Measurements from ENCODE around the gene GHRHR. TPM values are rescaled to one million over a fixed set of nuclear protein-coding genes. Genes with fewer than 3 reads are reported as not detected.

GHRHR gene
- total RNA-seq, 4 donors from 2014 or later, result not detected

- TF ChIP-seq POLR2AphosphoS5 (IDR thresholded peaks at IDR 0.05), result no peak
- no peak for TF ChIP-seq CTCF (IDR thresholded peaks at IDR 0.05)
- no peak for TF ChIP-seq POLR2A (IDR thresholded peaks at IDR 0.05; ENCODE audit: low read depth)
- TF ChIP-seq EP300 (IDR thresholded peaks at IDR 0.05), result no peak
- peak; percentile 90 for DNase-seq (ENCODE audit: extremely low spot score)
- intact Hi-C loops (cut with DNase I), result no loop called here
Measured at GRCh38 chr7:30930621-30931020, 33.1 kb upstream of the GHRHR start.

GRCh38 chr7:30931161-30931928 lies 32.4 kb upstream of the GHRHR start:
- WGBS, result 78% methylated on average over 24 of the region's 24 CpGs
- no peaks in the 10 kb centered on the region for H3K27me3 ChIP-seq
- intact Hi-C loops (cut with DNase I), result no loop called here

More at GRCh38 chr7:30930621-30931020, 33.1 kb upstream of the GHRHR start:
- Histone ChIP-seq H3K36me3 (peaks cover 4 to 23% (median 14%) of the 10 kb centered on the region in 4 donors), H3K9me3 (peaks cover 0 to 9% (median 4%) of the 10 kb centered on the region in 4 donors), H3K27ac (replicated peaks in 1 of 4) (no peak overlapping the region), H3K4me1 (peaks cover 4 to 28% (median 12%) of the 10 kb centered on the region in 4 donors), H3K27me3 (no peaks in the 10 kb centered on the region), H3K4me3 (no peak overlapping the region)
- WGBS, result 45% methylated on average over 7 of the region's 8 CpGs

GRCh38 chr7:30931929-30932540 lies 31.7 kb upstream of the GHRHR start:
- TF ChIP-seq POLR2AphosphoS5 (IDR thresholded peaks at IDR 0.05) (no peak), POLR2A (IDR thresholded peaks at IDR 0.05; ENCODE audit: low read depth) (no peak), EP300 (IDR thresholded peaks at IDR 0.05) (no peak), CTCF (IDR thresholded peaks at IDR 0.05) (no peak)
- Histone ChIP-seq H3K4me1 (peaks cover 4 to 28% (median 12%) of the 10 kb centered on the region in 4 donors), H3K27ac (replicated peaks in 1 of 4) (peak overlapping the region in 1 of 4 donors; percentile 33), H3K36me3 (peaks cover 0 to 8% (median 2%) of the 10 kb centered on the region in 4 donors), H3K4me3 (no peak overlapping the region), H3K27me3 (no peaks in the 10 kb centered on the region), H3K9me3 (peaks cover 0 to 4% (median 2%) of the 10 kb centered on the region in 4 donors)
- DNase-seq (ENCODE audit: extremely low spot score), result peak; percentile 88
- WGBS, result 94% methylated on average over 6 of the region's 9 CpGs
- intact Hi-C loops (cut with DNase I), result no loop called here

More at GRCh38 chr7:30931161-30931928, 32.4 kb upstream of the GHRHR start:
- Histone ChIP-seq H3K4me1 (peaks cover 4 to 28% (median 12%) of the 10 kb centered on the region in 4 donors), H3K4me3 (no peak overlapping the region), H3K27ac (replicated peaks in 1 of 4) (peak overlapping the region in 1 of 4 donors; percentile 33), H3K36me3 (peaks cover 0 to 15% (median 7%) of the 10 kb centered on the region in 4 donors), H3K9me3 (peaks cover 0 to 9% (median 4%) of the 10 kb centered on the region in 4 donors)
- DNase-seq (ENCODE audit: extremely low spot score), result peak; percentile 83
- TF ChIP-seq EP300 (IDR thresholded peaks at IDR 0.05), result no peak
- no peak for TF ChIP-seq CTCF (IDR thresholded peaks at IDR 0.05)
- TF ChIP-seq POLR2A (IDR thresholded peaks at IDR 0.05; ENCODE audit: low read depth), result no peak
- TF ChIP-seq POLR2AphosphoS5 (IDR thresholded peaks at IDR 0.05), result no peak

- intact Hi-C loops (cut with DNase I), result no loop called here
- WGBS, result 69% methylated on average over 4 of the region's 6 CpGs
- no peak overlapping the region for H3K27ac ChIP-seq (replicated peaks in 1 of 4)
- H3K9me3 ChIP-seq, result no peaks in the 10 kb centered on the region
- no peak overlapping the region for H3K4me3 ChIP-seq
- no peak for DNase-seq (ENCODE audit: extremely low spot score)
- peaks cover 4 to 28% (median 12%) of the 10 kb centered on the region in 4 donors for H3K4me1 ChIP-seq
- peaks cover 0 to 3% (median 0%) of the 10 kb centered on the region in 4 donors for H3K36me3 ChIP-seq
- TF ChIP-seq POLR2A (IDR thresholded peaks at IDR 0.05; ENCODE audit: low read depth) (no peak), CTCF (IDR thresholded peaks at IDR 0.05) (no peak), EP300 (IDR thresholded peaks at IDR 0.05) (no peak), POLR2AphosphoS5 (IDR thresholded peaks at IDR 0.05) (no peak)
- H3K27me3 ChIP-seq, result no peaks in the 10 kb centered on the region
Measured at GRCh38 chr7:30932562-30932961, 31.2 kb upstream of the GHRHR start.

All from esophagus muscularis mucosa (tissue), 4 donors.